A673 (cell line): Measurements from ENCODE around the gene RNU6-7. TPM values are rescaled to one million over a fixed set of nuclear protein-coding genes. Genes with fewer than 3 reads are reported as not detected.

Experiments
- BruUV-seq: library from RNA; stranded (reverse); fragments of 400-500 nt; replicated peaks from 2 replicates; lab custom pipeline; 2021; lab: Mats Ljungman, UMichigan
- CTCF ChIA-PET: fragments of 300-600 bp; sonication (Branson Sonifier 250); formaldehyde crosslinking; loops from one replicate; lab custom pipeline; 2022; ENCODE audit warnings: antibody characterized with exemption; lab: Charles Lee
- POLR2A ChIA-PET: fragments of 300-600 bp; sonication (Branson Sonifier 250); formaldehyde crosslinking; loops from one replicate; lab custom pipeline; 2022; ENCODE audit warnings: antibody characterized with exemption; ENCODE audit not compliant: low non-redundant PET; lab: Charles Lee
- DNase-seq: peaks from one replicate; pipeline ENCODE4 v3.0.0-alpha.2; 2015; ENCODE audit warnings: low spot score
- H3K27ac ChIP-seq: fragments of 200-600 bp; sonication (generic); 2 replicates; pipeline ENCODE4 v1.5.1; 2016; ENCODE audit warnings: mixed run types, low read depth, mild to moderate bottlenecking, mixed read lengths, antibody characterized with exemption, low read length; ENCODE audit not compliant: poor library complexity, severe bottlenecking
- H3K27me3 ChIP-seq: fragments of 200-600 bp; sonication (generic); replicated peaks from 2 replicates; pipeline ENCODE4 v1.6.1; 2017; ENCODE audit warnings: mixed run types, low read depth, mild to moderate bottlenecking, mixed read lengths, antibody characterized with exemption, low read length; ENCODE audit not compliant: insufficient read depth, poor library complexity
- H3K36me3 ChIP-seq: fragments of 200-600 bp; sonication (generic); 2 replicates; pipeline ENCODE4 v1.6.1; 2016; ENCODE audit warnings: mixed run types, mild to moderate bottlenecking, mixed read lengths, antibody characterized with exemption, low read length; ENCODE audit not compliant: insufficient read depth, poor library complexity, severe bottlenecking
- H3K4me1 ChIP-seq: fragments of 200-600 bp; sonication (generic); 2 replicates; pipeline ENCODE4 v1.6.1; 2017; ENCODE audit warnings: mixed run types, mild to moderate bottlenecking, mixed read lengths, antibody characterized with exemption, low read length; ENCODE audit not compliant: insufficient read depth, poor library complexity, severe bottlenecking
- H3K4me3 ChIP-seq: fragments of 200-600 bp; sonication (generic); 2 replicates; pipeline ENCODE4 v1.5.1; 2016; ENCODE audit warnings: low read depth, mixed run types, mild to moderate bottlenecking, mixed read lengths, low read length; ENCODE audit not compliant: poor library complexity, severe bottlenecking
- H3K9me3 ChIP-seq: fragments of 200-600 bp; sonication (generic); 2 replicates; pipeline ENCODE4 v1.6.1; 2016; ENCODE audit warnings: mixed run types, low read depth, mild to moderate bottlenecking, mixed read lengths, antibody characterized with exemption, low read length; ENCODE audit not compliant: poor library complexity, severe bottlenecking
- CTCF ChIP-seq: fragments of 300-800, 200-600 bp; sonication (generic); conservative IDR thresholded peaks from 2 replicates; pipeline ENCODE4 v1.5.1; 2017; ENCODE audit warnings: low read depth, mild to moderate bottlenecking, antibody characterized with exemption, low read length, moderate library complexity, mixed read lengths
- EZH2 ChIP-seq: fragments of 200-600 bp; sonication (generic); IDR thresholded peaks from 2 replicates; pipeline ENCODE4 v1.6.1; 2017; ENCODE audit warnings: borderline replicate concordance, low read depth, mild to moderate bottlenecking, mixed read lengths, antibody characterized with exemption, low read length; ENCODE audit not compliant: poor library complexity, severe bottlenecking
- intact Hi-C: fragments of 100-400 bp; cut with micrococcal nuclease; formaldehyde crosslinking; loops from one replicate; pipeline ENCODE4 v1.10.0; 2022; ENCODE audit not compliant: unreplicated experiment
- total RNA-seq: library from RNA; stranded (reverse); gene quantifications from 2 replicates; pipeline ENCODE4 v1.2.3, GENCODE V29; 2021

Gene RNU6-7
- total RNA-seq, 1 experiment from 2014 or later: not detected

- ChIA-PET CTCF (no interaction called here), POLR2A (no interaction called here)
- TF ChIP-seq EZH2 (no peak), CTCF (no peak)
- Histone ChIP-seq H3K27me3 (no peaks in the 10 kb centered on the region), H3K4me3 (no peak overlapping the region), H3K27ac (no peak overlapping the region), H3K9me3 (no peaks in the 10 kb centered on the region), H3K4me1 (no peaks in the 10 kb centered on the region), H3K36me3 (no peaks in the 10 kb centered on the region)
- intact Hi-C loops: no loop called here
- no peak for DNase-seq
- BruUV-seq: no TSS peak
These were observed 33.9 kb upstream of the RNU6-7 start for GRCh38 chr14:32167907-32168306.

- peak; percentile 14 for DNase-seq
- BruUV-seq: no TSS peak
- POLR2A ChIA-PET: no interaction called here
- CTCF ChIA-PET: no interaction called here
- Histone ChIP-seq H3K9me3 (no peaks in the 10 kb centered on the region), H3K27me3 (no peaks in the 10 kb centered on the region), H3K27ac (no peak overlapping the region), H3K4me3 (no peak overlapping the region), H3K4me1 (no peaks in the 10 kb centered on the region), H3K36me3 (no peaks in the 10 kb centered on the region)
- TF ChIP-seq EZH2 (no peak), CTCF (no peak)
- intact Hi-C loops: no loop called here
These were observed 32.7 kb upstream of the RNU6-7 start for GRCh38 chr14:32169191-32169590.

- Histone ChIP-seq H3K36me3 (no peaks in the 10 kb centered on the region), H3K27me3 (no peaks in the 10 kb centered on the region), H3K27ac (no peak overlapping the region), H3K9me3 (no peaks in the 10 kb centered on the region), H3K4me1 (no peaks in the 10 kb centered on the region), H3K4me3 (no peak overlapping the region)
- ChIA-PET CTCF (no interaction called here), POLR2A (no interaction called here)
- no peak for TF ChIP-seq EZH2
- no peak for TF ChIP-seq CTCF
- no peak for DNase-seq
- intact Hi-C loops: no loop called here
- BruUV-seq: no TSS peak
These were observed 30.4 kb upstream of the RNU6-7 start for GRCh38 chr14:32171469-32171868.
